Activated CD4-positive, alpha-beta T cell treated with anti-CD3 and anti-CD28 coated beads for 1 hour (primary cell): ENCODE data around the gene BAG1.

Source experiments
- DNase-seq: peaks from one replicate; pipeline ENCODE4 v3.0.0-alpha.2; 2020

The BAG1 gene

DNA sequence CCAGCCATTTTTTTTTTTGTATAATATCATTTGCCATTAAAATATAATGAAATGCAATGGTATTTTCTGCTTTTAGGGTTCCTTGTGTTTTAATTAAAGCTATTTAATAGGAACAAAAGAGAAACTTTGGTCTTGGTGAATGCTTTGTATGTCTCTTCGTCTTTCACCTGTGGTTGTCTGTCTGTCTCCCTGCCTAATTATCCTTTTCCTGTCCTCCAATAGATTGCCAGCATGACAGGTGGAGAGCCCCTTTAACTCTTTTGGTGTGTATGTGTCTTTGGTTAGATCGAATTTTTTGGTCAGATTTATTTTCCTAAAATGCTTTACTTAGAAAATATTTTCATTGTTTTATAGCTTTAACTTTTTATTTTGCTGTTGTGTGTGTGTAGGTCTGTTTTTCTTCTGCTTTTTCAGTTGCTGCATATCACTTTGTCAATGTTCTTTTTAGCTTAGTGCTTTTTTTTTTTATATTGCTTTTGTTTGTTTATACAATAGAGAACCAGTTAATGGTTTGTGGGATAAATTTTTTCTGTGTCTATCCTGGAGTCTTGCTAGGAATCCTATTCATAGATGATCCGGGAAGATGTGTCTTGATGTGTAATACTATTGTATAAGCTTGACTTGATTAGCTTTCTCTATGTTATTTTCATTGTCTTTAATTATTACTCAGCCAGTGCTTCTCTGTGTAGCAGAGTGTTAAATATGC is 8.9 kb upstream of the BAG1 start:
- DNase-seq, result no peak

DNA sequence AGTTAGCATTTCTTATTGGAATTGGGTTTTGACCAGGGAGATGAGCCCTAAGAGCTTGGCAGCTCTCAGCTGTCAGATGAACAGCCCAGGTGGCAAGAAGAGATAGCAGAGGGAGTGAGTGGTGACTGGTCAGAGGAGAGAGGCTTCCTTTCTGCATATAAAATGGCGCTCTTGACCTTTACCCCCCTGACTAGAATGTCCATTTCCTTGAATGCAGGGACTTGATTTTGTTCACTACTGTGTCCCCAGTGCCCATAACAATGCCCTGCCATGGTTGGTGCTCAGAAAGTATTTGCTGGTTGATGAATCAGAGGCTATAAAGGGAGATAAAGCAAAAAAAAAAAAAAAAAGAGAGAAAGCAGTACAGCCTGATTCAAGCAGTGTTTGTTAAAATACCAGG is 7.6 kb upstream of the BAG1 start:
- no peak for DNase-seq

GRCh38 chr9:33270146-33270545 is 5.6 kb upstream of the BAG1 start:
- DNase-seq, result no peak

GRCh38 chr9:33267151-33267767 is 2.8 kb upstream of the BAG1 start:
- DNase-seq, result no peak

- DNase-seq, result no peak
Observed at GRCh38 chr9:33265211-33265865, 830 bp upstream of the BAG1 start.

DNA sequence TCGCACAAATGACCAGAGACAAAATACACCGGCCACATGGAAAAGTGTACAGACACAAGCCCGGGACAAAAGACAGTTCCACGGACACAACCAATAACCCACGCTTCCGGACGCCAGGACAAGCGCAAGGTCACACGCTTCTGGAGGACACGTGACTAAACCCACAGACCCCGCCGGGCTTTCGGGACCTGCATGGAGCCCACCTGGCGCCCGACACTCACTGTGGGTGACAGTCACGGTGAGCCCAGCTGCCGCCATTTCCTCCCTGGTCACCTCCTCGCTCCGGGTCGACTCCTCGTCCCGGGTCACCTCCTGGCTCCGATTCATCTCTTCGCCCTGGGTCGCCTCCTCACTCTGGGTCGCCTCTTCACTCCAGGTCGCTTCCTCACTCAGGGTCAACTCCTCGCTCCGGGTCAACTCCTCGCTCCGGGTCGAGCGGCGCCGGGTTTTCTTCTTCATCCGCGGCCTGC is 470 bp downstream of the BAG1 start:
- DNase-seq, result no peak

DNA sequence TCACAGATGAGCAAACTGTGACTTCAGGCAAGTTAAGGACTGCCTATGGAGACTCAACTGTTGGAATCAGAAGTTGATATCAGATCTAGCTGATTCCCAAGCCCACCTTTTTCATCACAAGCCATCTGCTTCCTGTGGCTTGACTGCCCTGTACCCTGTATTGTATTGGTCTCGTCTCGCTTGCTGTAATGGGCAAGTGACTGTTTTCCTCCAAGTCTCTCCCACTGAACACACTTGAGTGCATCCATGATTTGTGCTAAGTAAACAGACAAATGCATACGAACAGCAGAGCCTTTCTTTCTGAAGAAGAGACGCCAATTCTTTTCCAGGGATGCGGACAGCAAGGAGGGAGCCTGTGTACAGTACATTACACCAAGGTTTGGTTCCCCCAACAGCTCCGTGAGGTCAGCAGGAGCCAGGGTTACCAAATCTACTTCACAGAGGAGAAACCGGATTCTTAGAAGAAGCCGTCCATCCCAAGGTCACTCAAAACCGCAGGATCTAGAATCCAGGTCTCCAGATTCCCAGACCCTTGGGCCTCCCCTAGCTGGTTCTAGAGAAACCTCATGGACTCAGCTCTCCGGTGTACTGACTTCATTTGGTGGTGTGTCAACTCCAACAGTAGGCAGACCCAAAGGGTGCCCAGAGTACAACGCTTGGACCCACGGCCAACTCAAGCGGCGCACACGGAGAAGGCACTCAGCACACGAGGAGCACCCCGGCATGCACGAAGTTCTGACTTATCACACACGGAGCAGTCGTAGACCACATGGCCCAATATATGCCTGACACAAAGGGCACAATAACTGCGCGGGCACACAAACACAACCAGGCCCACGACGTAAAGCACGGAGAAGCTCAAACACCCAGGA is 1.1 kb downstream of the BAG1 start:
- DNase-seq, result no peak

DNA sequence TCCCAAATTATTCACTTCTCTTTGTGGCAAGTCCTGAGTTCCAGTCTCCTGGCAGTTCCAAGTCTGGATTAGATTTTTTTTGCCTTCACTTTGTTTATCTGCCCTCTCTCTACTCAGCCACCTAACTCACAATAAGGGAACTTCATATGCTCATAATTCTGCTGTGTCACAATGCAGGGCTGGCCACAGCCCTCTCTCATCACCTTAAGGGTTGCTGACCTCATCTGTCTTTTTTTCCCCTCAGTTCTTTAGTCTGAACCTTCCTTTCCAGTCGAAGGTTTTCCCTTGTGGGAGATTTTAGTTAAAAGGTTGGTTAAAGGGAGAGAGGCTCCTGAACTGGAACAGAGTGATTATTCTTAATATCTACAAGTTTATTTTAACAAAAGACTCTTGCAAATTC is 4.1 kb downstream of the BAG1 start:
- no peak for DNase-seq

DNA sequence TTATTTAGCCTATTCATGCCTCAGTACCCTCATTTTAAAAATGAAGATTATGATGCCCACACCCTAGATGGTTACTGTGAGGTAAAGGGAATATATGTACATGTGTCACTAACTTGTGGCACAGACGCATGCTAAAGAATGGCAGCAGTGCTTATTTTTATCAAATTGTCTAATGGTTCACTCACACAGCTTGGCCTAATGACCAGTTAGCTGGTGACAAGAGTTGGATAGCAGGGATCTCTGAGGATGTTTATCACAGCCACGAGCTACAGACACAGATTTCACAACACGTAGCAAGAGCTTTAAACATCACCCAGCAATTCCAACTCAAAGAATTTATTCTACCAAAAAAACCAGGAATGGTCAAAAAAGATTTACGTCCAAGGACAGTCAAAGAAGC is 7.2 kb downstream of the BAG1 start:
- DNase-seq, result no peak

DNA sequence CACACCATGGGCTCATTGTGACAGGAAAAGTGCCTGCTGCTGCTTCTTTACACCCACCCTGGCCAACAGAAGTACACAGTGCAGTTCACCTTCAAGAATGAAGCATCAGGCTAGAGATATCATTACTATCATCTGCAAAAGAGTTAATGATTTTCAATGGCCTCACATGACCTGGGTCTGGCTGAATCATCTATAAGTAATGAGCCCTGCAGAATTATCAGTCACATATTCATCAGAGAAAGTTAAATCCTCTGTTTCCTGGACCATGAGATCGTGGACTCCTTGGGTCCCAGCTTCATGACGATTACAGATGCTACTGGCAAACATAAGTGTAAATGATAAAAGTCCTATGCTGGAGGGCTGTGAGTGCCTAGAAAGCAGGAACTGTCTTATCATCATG is 8.3 kb downstream of the BAG1 start:
- no peak for DNase-seq

GRCh38 chr9:33255471-33255870 is 9.0 kb downstream of the BAG1 start:
- no peak for DNase-seq

GRCh38 chr9:33255014-33255413 is 9.5 kb downstream of the BAG1 start:
- DNase-seq, result no peak

- no peak for DNase-seq
Observed at GRCh38 chr9:33254211-33254610, 10.3 kb downstream of the BAG1 start.

DNA sequence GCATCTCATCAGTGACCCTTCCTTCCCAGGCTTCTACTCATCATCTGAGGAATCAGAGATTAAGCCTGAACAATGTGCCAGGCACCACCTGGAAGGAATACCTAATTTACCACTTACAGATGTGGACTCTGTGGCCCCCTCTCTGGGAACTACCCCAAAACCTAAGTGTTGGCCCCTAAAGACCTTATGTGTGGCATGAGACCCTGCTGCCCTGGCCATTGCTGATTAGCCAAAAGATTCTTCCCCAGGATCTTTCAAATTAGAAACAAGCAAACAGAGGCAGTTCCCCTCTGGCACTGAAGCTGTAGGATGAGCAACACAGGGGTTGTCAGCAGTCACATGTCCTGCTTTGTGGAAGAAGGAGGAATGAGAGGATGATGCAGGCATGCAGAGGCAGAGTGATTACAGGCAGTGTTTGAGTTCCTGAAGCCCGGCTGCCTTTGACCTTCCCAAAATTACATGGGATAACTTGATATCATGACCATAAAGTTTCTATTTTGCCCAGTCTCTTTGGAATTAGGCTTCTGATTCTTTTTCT is 14.0 kb downstream of the BAG1 start:
- no peak for DNase-seq

GRCh38 chr9:33249983-33250382 is 14.5 kb downstream of the BAG1 start:
- no peak for DNase-seq

- DNase-seq, result no peak
Observed at GRCh38 chr9:33249087-33249658, 15.3 kb downstream of the BAG1 start.

- no peak for DNase-seq
Observed at GRCh38 chr9:33248606-33249005, 15.9 kb downstream of the BAG1 start.

GRCh38 chr9:33246269-33246860 is 18.1 kb downstream of the BAG1 start:
- DNase-seq, result no peak

- no peak for DNase-seq
Observed at GRCh38 chr9:33245341-33245740, 19.2 kb downstream of the BAG1 start.

- DNase-seq, result no peak
Observed at GRCh38 chr9:33244137-33244784, 20.2 kb downstream of the BAG1 start.

DNA sequence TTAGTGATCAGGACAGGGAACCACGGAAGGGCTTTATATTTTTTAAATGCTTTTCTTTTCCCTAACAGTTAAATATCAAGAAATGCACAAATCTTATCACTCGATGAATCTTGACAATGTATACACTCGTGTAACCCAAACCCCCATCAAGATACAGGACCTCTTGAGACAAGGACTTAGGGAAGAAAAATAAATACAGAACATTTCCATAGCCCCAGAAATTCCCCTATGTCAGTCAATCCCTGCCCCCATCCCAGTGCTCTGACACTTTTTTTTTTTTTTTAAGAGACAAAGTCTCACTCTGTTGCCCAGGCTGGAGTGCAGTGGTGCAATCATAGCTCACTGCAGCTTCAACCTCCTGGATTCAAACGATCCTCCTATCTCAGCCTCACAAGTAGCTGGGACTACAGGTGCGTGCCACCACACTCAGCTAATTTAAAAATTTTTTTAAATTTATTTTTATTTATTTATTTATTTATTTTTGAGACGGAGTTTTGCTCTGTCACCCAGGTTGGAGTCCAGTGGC is 21.8 kb downstream of the BAG1 start:
- DNase-seq, result no peak
